GM21515 (cell line): ENCODE measurements around the gene HSBP1L1.

ENCODE experiments used
- ATAC-seq: cut with Tn5 transposase; IDR thresholded peaks from one replicate; pipeline ENCODE4 v1.9.1; 2021; ENCODE audit not compliant: unreplicated experiment

Gene HSBP1L1

DNA sequence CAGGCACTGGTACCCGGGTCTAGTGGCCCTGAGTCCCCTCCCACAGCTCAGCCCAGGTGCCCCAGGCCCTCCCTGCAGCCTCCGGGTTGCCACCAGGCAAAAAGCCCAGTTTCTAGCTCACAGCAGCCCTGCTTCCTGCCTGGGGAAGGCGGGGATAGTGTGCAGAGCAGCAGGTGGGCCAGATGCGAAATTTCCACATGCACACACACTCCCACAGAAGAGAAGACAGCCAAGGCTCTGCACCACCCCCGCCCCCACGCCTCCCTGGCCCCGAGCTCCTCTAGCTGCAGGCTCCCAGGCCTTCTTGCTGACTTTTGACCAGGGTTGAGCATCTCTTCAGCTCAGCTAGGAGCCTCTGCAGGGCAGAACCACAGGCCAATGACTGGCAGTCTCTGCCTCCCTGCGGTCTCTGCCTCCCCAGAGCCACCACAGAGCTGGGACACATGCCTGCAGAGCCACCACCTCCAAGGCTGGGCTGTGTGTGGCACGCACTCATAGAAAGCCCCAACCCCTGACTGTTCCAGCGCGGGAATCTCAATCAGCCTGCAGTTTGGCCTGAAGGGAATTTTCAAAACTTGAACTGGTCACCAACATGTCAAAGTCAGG is 20.2 kb upstream of the HSBP1L1 start:
- ATAC-seq, result peak; percentile 42

- ATAC-seq, result no peak
Measured at GRCh38 chr18:79944746-79945117, 19.7 kb upstream of the HSBP1L1 start.

DNA sequence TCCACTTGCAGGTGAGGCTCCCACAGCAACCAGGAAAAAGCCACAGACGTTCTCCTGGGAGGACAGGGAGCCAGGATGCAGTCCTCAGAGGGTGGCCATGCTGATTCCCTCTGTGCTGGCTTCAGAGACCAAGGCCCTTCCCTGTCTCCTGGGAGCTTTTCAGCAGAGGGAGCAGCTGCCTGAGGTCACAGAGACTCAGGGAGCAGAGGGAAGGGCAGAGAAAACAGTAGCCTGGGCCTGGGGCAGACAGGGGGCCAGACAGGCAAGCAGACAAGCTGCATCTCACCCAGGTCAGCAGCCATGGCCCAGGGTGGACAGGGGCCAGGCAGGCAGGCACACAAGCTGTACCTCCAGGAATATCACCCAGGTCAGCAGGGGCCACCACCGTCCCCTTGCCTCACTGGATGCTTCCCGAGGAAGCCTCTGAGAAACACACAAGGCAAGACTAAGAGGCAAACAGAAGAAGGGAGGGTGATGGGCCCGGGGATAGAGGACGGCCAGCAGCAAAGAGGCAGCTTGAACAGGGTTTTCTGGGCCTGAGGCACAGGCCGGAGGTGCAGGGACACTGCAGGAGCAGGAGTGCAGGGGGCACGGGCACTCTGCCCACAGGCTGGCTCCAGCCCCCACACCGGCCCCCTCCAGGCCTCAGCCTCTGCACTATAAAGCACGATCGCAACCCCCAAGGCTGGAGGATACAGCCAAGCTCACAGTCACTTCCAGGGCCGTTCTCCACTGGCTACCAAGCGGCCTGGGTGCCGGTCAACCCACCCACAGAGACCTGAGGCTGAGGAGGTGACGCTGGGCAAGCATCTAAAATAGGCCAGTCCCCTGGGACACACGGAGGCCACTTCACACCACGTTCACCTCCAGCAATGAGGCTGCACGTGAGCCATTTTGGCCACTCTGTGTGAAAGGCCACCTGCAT is 19.1 kb upstream of the HSBP1L1 start:
- no peak for ATAC-seq

DNA sequence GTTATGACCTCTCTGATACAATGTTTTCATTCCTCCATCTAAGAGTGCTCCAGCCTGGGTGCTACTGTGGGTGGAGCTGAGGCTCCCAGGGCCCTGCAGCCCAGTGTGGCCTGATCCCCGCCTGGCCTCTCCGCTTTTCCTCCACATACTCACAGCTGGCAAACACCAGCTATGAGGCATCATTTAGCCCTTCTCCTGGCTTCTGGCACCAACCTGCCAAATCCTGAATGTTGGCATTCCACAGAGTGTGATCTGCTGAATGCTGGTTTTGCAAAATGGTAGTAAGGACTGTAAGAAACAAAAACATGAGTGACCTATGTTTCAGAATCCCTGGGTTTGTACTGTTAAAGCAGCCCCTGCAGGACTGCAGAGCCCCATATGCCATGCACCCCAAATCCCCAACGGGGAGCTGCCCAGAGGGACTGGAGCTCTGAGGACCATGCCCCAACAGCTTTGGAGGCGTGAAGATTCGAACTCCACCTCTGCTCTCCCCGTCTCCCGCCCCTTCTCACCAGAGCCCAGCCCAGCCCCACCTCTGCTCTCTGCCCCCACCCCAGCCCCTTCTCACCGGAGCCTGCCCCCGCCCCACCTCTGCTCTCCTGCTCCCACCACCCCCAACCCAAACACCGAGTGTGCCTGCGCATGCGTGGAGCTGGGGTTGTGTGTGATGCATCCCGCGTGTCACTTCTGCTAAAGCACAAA is 17.2 kb upstream of the HSBP1L1 start:
- ATAC-seq, result no peak

DNA sequence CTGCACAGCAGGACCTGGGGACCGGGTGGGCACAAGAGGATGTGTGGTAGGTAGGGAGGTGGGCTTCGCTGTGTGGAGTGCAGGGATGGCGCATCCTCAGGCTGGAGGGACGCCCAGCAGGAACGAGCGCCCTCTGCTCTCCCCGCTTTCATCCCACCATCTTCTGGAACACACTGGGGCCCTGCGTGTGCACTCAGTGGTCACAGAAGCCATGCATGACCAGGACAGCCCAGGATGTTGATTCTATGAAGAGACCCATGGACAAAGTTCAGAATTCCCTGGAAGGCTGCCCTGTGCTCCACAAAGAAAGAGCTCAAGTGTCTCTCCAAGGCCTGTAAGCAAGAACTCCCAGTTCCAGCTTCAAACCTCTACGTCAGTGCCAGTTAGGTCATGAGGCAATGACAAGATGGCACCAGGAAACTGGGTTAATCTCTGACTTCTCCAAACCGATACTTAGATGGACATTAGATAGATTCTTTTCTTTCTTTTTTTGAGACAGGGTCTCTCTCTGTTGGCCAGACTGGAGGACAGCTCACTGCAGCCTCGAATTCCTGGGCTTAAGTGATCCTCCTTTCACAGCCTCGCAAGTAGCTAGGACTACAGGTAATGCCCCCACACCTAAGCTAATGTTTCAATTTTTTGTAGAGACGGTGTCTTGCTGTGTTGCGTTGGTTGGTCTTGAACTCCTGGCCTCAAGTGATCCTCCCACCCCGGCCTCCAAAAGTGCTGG is 16.4 kb upstream of the HSBP1L1 start:
- ATAC-seq, result no peak

- no peak for ATAC-seq
Measured at GRCh38 chr18:79948719-79949411, 15.6 kb upstream of the HSBP1L1 start.

- ATAC-seq, result no peak
Measured at GRCh38 chr18:79949697-79950487, 14.6 kb upstream of the HSBP1L1 start.

DNA sequence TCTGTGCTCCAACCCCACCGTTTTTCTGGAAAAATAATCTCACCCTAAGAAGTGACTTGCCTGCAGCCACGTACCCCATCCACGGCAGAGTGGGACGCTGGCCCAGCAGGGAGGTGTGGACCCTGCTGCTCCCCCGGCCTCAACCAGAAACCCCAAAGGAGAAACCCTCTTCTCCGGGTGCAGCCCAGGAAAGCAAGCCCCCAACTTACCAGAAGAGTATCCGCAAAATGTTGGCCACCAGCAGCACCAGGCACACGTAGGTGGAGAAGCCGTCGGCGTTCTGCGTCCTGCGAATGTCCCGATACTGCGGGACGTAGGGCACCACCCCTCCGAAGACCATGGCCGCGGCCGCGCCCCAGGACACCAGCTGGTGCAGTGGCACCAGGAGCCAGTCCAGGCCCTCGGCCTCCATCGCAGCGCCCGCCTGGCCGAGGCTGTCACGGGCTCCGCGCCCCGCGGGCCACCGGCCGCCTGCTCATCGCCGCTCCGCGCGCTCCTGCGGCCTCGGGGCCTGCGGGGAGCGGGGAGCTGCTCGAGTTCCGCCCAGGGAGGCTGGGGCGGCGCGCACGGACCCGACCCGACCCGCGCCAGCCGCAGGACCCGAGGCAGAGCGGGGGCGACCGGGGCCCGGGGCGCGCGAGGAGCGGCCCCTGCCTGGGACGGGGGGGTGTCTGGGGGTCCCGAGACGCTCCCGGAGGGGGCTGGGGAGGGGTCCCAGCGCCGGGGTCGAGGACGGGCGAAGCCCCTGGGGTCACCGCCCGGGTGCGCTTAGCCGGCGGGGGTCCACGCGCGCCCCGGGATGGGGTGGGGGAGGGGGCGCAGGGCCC is 13.7 kb upstream of the HSBP1L1 start:
- ATAC-seq, result peak; percentile 33

DNA sequence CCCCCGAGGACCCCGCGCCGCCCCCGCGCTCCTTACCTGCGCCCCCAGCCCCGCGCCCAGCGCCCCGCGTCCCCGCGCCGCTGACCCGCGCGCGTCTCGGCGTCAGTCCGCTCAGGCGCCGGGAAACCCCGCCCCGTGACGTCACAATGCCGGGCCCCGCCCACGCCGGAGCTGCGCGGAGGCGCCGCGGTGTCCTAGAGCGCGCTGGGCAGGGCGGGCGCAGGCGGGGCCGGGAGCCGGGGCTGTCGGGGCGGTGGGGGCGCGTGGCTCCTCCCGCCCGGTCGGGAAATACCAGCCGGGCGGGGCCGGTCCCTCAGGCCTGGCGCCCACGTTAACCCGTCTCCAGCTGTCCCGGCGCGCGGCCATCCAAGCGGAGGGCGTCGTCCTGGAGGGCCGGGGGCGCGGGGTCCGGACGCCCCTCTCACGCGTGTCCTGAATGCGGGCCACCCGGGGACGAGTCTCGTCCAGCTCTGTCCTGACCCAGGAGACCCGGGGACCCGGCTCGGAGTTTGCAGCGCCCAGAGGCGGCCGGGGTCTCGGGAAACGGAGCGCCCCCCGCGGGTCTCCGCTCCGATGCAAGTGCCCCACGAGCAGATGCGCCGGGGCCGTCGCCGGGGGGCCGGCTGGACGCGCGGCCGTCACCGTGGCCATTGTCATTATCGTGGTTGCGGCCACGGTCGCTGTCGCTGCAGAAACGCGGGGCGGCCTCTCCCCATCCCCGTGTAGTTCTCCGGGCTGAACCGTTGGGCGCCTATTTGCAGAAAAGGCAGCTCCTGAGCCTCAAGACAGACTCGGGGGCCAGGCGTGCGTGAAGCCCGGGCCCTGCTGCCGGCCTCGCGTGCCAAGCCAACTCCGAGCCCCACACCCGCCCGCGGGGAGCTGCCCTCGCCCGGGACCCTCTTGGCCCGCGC is 12.6 kb upstream of the HSBP1L1 start, which contains the start of gene SLC66A2:
Gene SLC66A2, minus strand, starts transcription at position 109 of the 911 bp plus-strand sequence. CDS start 727 bp downstream, outside the sequence.
- ATAC-seq, result peak; percentile 84

DNA sequence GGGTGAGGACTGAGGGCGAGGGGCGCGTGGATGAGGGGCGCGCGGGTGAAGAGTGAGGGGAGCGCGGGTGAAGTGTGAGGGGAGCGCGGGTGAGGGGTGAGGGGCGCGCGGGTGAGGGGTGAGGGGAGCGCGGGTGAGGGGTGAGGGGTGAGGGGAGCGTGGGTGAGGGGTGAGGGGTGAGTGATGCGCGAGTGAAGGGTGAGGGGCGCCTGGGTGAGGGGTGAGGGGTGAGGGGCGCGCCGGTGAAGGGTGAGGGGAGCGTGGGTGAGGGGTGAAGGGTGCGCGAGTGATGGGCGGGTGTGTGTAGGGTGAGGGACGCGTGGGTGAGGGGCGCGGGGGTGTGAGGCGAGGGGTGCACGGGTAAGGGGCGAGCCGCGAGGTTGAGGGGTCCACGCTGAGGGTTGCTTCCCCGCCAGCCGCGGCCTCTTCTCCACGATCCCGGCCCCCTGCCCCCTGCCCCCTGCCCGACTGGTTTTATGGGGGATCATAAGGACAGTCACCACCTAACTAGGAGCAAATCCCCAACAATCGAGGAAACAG is 11.9 kb upstream of the HSBP1L1 start:
- no peak for ATAC-seq

- no peak for ATAC-seq
Measured at GRCh38 chr18:79952996-79953559, 11.4 kb upstream of the HSBP1L1 start.

DNA sequence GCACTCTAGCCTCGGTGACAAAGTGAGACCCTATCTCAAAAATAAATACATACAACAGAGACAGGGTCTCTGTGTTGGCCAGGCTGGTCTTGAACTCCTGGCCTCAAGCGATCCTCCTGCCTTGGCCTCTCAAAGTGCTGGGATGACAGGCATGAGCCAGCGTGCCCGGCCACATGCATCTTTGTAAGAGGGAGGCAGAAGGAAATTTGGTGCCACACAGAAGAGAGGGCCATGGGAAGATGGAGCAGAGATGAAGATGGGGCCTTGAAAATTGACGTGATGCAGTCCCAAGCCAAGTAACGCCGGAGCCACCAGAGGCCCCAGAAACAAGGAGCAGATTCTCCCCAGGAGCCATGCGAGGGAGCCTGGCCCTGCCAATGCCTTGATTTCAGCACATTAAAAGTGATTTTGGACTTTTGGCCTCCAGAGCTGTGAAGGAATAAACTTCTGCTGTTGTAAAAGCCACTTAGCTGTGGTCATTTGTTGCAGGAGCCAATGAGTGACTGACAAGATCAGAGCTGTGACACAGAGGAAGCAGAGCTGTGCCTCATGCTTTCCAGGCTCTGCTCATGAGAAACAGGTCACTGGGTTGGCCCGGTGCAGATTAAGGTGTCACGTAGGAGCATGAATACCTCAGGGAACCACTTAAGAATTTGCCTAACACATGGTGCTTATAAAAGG is 10.3 kb upstream of the HSBP1L1 start:
- ATAC-seq, result no peak

DNA sequence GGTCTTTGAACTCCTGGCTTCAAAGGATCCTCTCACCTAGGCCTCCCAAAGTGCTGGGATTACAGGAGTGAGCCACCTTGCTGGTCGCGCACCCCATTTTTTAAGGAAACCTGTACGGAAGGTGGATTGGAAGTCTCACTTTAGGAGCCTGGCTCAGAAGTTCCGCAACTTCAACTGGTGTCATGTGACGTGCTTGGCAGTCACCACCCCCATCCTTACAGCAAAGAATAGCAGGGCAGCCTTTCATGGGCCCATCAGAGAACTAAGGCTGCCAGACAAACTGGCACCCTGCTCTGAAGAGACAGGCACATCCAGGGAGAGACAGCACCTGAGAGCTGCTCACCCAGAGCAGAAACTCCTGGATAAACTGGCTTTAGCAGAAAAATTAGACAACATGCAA is 9.7 kb upstream of the HSBP1L1 start:
- ATAC-seq, result no peak

- no peak for ATAC-seq
Measured at GRCh38 chr18:79955302-79956075, 9.0 kb upstream of the HSBP1L1 start.

GRCh38 chr18:79956276-79956675 is 8.2 kb upstream of the HSBP1L1 start:
- no peak for ATAC-seq

GRCh38 chr18:79958981-79959380 is 5.5 kb upstream of the HSBP1L1 start:
- ATAC-seq, result no peak
